Middle frontal gyrus (tissue), 1 donor: ENCODE results near the gene ZNF230.

Source experiments
- DNase-seq: peaks from one replicate; pipeline ENCODE4 v3.0.0-alpha.2; 2015; ENCODE audit warnings: low spot score; ENCODE audit errors: extremely low spot score

ZNF230 gene

DNA sequence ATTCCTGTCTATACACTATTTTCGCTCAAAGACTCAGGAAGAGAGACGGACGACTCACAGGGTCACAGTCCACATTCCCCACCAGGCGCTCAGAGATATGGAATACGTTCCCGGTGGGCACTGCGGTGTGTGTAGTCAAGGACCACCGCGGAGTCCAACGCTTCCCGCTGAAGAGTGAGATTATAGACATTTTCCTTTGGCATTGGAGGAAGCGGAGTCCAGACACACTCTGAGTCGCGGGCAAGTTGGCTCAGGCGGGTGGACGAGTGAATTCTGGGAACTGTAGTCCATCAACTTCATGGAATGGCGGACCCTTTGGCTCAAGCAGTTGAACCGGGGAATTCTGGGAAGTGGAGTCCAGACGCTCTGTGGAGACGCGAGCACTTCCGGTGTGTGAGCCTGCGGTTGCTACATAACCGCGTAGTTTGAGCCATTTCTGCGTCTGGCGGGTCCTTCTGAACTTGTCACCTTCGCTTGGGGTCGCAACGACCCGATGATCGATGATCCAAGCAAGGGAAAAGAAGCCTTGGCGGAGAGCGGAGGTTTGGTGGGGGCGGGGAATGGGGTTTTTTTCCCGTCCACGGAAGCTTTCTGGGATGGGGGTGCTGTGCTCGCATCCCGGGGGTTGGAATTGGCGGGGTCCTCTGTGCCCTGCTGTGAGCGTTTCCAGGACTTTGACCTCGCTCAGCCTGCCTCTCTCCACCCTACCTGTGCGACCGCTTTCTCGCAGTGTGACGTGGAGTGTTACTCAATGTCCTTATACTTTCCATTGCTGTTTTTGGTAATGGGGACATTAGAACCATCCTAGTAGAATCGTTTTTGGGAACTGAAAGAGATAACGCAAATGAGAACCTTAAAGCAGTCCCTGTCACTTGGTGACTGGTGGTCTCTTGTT, at the start of gene ZNF230:
Gene ZNF230, plus strand, starts transcription at position 392 of the 895 bp plus-strand sequence. CDS start 4,122 bp downstream, outside the sequence.
- DNase-seq, result peak; percentile 97

GRCh38 chr19:43956827-43957226, 45.9 kb upstream of the ZNF230 start:
- no peak for DNase-seq

DNA sequence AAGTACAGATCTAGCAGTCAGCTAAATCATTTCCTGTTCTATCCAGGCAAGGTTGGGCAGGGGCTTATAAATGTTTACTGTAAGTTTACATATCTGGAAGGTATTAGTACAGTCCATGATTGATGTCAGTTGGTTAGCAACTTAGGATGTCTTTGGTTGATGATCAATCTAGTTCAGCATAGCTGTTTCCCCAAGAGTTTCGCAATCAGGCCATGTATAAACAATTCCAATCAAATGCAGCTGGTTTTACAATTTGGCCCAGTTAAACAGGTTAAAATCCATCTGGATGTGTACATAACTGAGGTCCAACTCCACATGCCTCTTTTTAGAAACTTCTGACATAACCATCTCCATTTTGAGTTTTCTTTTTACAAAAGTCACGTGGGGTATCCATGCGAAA, 44.9 kb upstream of the ZNF230 start:
- DNase-seq, result no peak

DNA sequence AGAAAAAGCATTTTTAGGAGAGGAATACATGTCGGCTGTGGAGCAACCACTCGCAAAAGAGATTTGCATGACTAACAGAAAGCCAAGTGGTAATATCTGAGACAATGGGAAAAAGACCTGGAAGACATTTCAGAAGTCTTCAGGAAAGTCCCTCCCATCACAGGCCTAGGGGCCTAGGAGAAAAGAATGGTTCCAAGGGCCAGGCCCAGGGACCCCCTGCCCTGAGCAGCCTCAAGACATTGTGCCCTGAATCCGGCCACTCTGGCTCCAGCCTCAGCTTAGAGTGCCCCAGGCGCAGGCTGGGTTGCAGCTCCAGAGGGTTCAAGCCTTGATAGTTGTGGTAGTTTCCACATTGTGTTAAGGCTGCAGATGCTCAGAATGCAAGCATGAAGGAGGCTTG, 42.3 kb upstream of the ZNF230 start:
- DNase-seq, result no peak

GRCh38 chr19:43966079-43966694, 36.6 kb upstream of the ZNF230 start:
- DNase-seq, result no peak

DNA sequence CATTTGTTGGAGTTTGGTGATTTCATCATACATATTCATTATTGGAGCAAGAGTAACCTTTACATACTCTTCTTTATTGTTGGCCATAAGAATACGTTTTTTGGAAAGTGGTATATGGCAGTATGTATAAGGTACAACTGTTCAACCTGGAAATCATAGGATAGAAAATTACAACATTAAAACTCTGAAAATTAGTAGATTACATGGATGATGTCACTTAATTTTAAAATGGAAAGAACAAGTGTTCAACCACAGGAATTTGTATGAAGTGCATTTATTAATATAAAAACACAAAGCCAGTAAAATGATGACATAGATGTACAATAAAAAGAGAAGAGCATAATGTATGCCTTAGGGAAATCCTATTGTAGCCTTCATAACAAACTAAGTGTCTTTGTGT, 26.0 kb upstream of the ZNF230 start:
- DNase-seq, result no peak

GRCh38 chr19:43983544-43983911, 19.2 kb upstream of the ZNF230 start:
- no peak for DNase-seq

- DNase-seq, result peak; percentile 93
Observed at GRCh38 chr19:43983912-43984686, 18.7 kb upstream of the ZNF230 start, which contains the start of gene ZNF155. ZNF155 (plus strand) TSS chr19:43984188; CDS start chr19:43988544, 4,356 bp downstream.

DNA sequence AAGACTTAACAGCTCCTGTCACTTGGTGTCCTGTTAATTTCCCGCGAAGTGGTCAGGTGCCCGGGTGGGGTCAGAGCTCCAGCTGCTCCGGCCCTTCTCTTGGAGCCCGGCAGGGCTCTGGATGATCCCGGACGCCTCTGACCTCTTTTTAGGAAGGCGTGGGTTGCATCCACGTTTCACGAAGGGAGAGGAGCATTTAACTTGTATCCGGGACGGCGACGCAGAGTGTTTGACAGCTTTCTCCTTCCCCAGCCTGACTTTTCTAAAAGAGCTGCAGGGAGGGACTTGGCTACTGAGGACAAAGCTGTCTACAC, 18.1 kb upstream of the ZNF230 start:
- DNase-seq, result no peak

GRCh38 chr19:43997631-43998290, 5.0 kb upstream of the ZNF230 start:
- no peak for DNase-seq

DNA sequence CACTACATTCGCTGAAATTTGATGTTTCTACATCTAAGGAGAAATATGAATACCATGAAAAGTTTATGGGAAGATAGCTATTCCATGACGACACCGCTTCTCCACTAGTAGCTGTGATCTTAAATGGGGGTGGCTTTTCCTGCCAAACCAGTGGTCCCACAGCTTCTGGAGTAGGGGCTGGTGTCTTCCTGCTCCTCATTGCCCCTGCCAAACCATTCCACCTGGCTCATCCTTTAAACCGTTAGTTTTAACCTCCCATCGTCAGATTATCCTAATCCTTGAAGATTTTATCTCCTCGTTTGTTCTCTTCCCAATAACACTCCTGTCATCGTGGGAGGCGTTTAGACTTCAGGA, 568 bp upstream of the ZNF230 start:
- DNase-seq, result no peak

DNA sequence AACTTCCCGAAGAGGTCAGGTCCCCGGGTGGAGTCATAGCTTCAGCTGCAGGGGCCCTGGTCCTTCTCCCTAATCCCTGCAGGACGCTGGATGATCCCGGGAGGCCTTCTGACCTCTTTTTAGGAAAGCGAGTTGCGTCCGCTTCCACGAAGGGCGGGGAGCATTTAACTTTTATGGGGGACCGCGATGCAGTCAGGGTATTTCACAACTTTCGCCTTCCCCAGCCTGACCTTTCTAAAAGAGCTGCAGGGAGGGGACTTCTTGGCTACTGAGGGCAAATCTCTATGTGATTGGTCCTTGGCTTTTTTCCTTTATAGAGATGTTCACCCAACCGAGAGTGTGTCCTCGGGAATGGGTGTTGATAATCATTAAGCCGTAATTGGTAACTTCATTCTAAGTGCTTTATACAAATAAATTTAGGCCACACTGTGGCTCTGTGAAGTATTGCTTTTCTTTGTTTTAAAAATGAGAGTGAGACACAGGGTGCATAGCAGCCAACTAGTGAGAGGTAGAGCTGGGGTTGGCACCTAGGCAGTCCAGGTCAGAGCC, 778 bp downstream of the ZNF230 start:
- no peak for DNase-seq

GRCh38 chr19:44005973-44006372, 3.2 kb downstream of the ZNF230 start:
- DNase-seq, result no peak

- no peak for DNase-seq
Observed at GRCh38 chr19:44007473-44007872, 4.7 kb downstream of the ZNF230 start.

DNA sequence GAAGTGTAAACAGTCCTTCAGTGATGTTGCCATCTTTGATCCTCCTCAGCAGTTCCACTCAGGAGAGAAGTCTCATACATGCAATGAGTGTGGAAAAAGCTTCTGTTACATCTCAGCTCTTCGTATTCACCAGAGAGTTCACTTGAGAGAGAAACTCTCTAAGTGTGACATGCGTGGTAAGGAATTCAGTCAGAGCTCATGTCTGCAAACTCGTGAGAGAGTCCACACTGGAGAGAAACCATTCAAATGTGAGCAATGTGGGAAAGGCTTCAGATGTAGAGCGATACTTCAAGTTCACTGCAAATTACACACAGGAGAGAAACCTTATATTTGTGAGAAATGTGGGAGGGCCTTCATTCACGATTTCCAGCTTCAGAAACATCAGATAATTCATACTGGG, 7.7 kb downstream of the ZNF230 start:
- DNase-seq, result no peak

- DNase-seq, result no peak
Observed at GRCh38 chr19:44019498-44019897, 16.7 kb downstream of the ZNF230 start.

- DNase-seq, result no peak
Observed at GRCh38 chr19:44021221-44021620, 18.5 kb downstream of the ZNF230 start.

DNA sequence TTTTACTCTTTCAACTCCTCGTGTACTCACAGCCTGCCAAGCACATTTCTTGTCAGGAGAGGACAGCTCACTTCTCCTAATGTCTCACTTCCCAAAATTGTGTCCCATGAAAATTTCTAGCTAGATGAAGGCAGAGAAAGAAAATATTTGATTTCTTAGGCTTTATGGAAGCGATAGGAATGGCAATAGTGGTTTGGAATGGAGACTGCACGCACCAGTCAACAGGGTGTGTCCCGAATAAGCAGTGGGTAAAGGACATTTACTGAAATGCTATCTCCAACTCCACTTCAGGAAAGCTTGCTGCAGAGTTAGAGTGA, 22.1 kb downstream of the ZNF230 start:
- DNase-seq, result no peak

DNA sequence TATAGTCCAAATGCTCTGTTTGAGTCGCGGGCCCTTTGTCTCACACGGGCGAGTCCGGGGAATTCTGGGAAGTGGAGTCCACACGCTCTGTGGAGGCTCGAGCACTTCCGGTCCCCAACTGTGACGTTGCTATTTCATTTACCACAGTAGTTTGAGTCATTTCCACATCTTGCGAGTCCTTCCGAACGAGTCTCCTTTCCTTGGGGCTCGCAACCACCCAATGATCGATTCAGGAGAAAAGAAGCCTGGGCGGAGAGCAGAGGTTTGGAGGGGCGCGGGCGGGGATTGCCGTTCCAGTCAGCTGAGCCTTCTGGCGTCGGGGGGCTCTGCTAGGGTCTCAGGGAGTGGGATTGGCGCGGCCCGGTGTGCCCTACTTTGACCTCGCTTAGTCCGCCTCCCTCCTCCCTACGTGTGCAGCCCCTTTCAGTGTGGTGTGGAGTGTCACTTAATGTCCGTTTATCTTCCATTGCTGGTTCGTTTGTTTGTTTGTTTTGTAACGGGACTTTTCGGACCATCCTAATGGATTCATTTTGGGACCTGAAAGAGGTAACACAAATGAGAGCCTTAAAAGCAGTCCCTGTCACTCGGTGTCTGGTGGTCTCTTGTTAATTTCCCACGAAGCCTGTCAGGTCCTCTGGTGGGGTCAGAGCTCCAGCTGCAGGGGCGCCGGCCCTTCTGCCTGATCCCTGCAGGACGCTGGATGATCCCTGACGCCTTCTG, 22.6 kb downstream of the ZNF230 start, which contains the start of gene ZNF222:
Gene ZNF222, plus strand, starts transcription at position 163 of the 720 bp plus-strand sequence. Its CDS starts 58 bp downstream, at position 221.
- peak; percentile 86 for DNase-seq

- no peak for DNase-seq
Observed at GRCh38 chr19:44026622-44027021, 23.9 kb downstream of the ZNF230 start.
